ENCODE results near the gene CA12. TPM values are rescaled to one million over a fixed set of nuclear protein-coding genes. Genes with fewer than 3 reads are reported as not detected.

Gene CA12
- total RNA-seq, 2 donors from 2014 or later, result 1.2 to 2.1 TPM

DNA sequence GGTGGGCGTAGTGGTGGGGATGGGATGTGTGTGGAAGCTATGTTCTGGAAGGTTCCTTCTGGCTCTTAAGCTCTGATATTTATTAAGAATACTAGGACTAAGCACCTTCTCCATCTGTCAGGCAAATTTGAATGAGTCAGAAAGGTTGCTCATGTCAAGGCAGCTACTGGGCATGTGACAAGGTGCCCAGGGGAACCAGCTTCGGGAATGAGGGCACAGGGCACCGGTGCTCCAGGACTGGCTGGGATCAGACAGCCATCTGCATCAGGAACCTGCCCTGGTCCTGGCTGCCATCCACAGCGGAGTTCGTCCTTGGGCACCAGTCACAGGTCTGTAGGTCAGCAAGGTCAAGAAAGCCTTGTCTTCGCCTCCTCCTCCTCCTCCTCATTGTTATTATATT is 32.5 kb downstream of the CA12 start:
- H3K36me3 Mint-ChIP-seq (ENCODE audit: low read depth), result no peaks in the 10 kb centered on the region
- WGBS, 2 experiments (ENCODE audit: insufficient coverage in 1 of 2, insufficient read length in 1 of 2), result 96 to 100% methylated on average over 2 to 5 of the region's 6 CpGs
- Histone ChIP-seq H3K9me3 (ENCODE audit: control insufficient read depth, low read length) (no peaks in the 10 kb centered on the region), H3K4me1 (ENCODE audit: control insufficient read depth, insufficient read depth, low read length) (peaks cover 4% of the 10 kb centered on the region), H3K4me3 (ENCODE audit: low read length) (no peak overlapping the region), H3K36me3 (ENCODE audit: control insufficient read depth, insufficient read depth, low read length) (no peaks in the 10 kb centered on the region), H3K27ac (ENCODE audit: low read depth, low read length) (no peak overlapping the region), H3K27me3 (ENCODE audit: control insufficient read depth, insufficient read depth, low read length, poor library complexity, severe bottlenecking) (peaks cover under 1% of the 10 kb centered on the region), H3K9ac (ENCODE audit: extremely low read depth, low read length, poor library complexity, severe bottlenecking) (no peak overlapping the region)
- H3K9me3 Mint-ChIP-seq, result no peaks in the 10 kb centered on the region
- peaks cover 15% of the 10 kb centered on the region for H3K4me1 Mint-ChIP-seq
- peaks cover 23% of the 10 kb centered on the region for H3K27me3 Mint-ChIP-seq (ENCODE audit: insufficient read depth)
- no peak overlapping the region for H3K27ac Mint-ChIP-seq
- TF ChIP-seq, protein P1, sequence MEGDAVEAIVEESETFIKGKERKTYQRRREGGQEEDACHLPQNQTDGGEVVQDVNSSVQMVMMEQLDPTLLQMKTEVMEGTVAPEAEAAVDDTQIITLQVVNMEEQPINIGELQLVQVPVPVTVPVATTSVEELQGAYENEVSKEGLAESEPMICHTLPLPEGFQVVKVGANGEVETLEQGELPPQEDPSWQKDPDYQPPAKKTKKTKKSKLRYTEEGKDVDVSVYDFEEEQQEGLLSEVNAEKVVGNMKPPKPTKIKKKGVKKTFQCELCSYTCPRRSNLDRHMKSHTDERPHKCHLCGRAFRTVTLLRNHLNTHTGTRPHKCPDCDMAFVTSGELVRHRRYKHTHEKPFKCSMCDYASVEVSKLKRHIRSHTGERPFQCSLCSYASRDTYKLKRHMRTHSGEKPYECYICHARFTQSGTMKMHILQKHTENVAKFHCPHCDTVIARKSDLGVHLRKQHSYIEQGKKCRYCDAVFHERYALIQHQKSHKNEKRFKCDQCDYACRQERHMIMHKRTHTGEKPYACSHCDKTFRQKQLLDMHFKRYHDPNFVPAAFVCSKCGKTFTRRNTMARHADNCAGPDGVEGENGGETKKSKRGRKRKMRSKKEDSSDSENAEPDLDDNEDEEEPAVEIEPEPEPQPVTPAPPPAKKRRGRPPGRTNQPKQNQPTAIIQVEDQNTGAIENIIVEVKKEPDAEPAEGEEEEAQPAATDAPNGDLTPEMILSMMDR (conservative IDR thresholded peaks at IDR 0.05), result no peak
- no peak overlapping the region for H3K4me3 Mint-ChIP-seq
- no peak for DNase-seq

DNA sequence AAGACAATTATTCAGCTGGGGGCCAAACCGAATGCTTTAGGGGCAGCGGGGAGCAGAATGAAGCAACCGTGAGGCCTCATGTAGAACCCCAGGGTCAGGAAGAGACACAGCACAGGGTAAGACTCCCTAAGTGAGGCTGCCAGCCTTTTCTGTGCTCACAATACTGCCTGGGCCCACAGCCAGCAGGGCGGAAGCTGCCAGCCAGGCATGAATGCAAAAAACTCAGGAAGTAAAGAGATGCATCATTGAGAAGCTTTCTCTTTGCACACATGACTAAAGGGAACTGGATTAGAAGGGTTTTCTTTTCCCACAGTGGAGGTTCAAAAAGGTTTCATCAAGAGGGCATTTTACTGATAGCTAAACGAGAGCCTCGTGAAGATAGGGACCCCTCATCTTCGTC is 33.3 kb downstream of the CA12 start:
- Histone ChIP-seq H3K9me3 (ENCODE audit: control insufficient read depth, low read length) (no peaks in the 10 kb centered on the region), H3K36me3 (ENCODE audit: control insufficient read depth, insufficient read depth, low read length) (no peaks in the 10 kb centered on the region), H3K9ac (ENCODE audit: extremely low read depth, low read length, poor library complexity, severe bottlenecking) (no peak overlapping the region), H3K27ac (ENCODE audit: low read depth, low read length) (no peak overlapping the region), H3K4me3 (ENCODE audit: low read length) (no peak overlapping the region), H3K4me1 (ENCODE audit: control insufficient read depth, insufficient read depth, low read length) (peaks cover 4% of the 10 kb centered on the region), H3K27me3 (ENCODE audit: control insufficient read depth, insufficient read depth, low read length, poor library complexity, severe bottlenecking) (peaks cover 4% of the 10 kb centered on the region)
- TF ChIP-seq, protein P1 (conservative IDR thresholded peaks at IDR 0.05), result no peak
- Mint-ChIP-seq H3K4me1 (peaks cover 23% of the 10 kb centered on the region), H3K27me3 (ENCODE audit: insufficient read depth) (peaks cover 23% of the 10 kb centered on the region), H3K9me3 (no peaks in the 10 kb centered on the region), H3K27ac (no peak overlapping the region), H3K4me3 (no peak overlapping the region), H3K36me3 (ENCODE audit: low read depth) (no peaks in the 10 kb centered on the region)
- 91 to 92% methylated on average over 6 to 7 of the region's 7 CpGs for WGBS, 2 experiments (ENCODE audit: insufficient coverage in 1 of 2, insufficient read length in 1 of 2)
- no peak for DNase-seq

DNA sequence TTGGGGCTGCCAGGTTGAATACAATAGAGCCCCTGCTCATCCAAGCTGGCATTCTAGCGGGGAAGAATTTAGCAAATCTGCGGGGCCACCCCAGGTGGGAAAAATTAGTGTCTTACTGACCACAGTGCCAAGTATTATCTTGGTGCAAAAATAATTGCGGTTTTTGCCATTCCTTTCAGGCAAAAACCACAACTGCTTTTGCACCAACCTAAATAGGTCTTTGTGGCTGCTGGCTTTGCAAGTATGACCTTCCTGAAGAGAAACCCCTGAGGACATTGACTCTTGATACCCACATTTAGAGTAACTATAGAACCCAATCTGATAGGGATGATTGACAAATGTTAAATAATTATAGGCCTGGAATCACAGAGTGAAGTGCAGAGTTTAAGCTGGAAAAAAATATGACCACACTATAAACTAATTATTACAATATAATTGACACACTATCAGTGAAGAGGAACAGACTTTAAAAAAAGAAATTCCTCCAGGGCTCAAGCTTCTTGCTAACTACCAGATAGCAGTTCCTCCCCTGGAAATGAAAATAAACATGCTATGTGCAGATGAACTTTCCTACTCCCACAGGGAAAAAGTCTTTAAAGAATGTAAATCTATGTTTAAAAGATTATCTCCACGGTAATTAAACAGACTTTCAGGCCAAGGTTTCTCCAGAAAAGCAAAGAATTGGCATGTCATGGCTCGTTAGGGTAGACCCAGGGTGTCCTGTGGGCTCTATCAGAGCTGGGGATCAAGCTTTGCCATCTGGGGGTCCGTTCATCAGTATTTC is 34.4 kb downstream of the CA12 start:
- no peak for DNase-seq
- 92% methylated on average over 6 of the region's 6 CpGs for WGBS, 2 experiments (ENCODE audit: insufficient coverage in 1 of 2, insufficient read length in 1 of 2)
- Histone ChIP-seq H3K36me3 (ENCODE audit: control insufficient read depth, insufficient read depth, low read length) (no peaks in the 10 kb centered on the region), H3K27ac (ENCODE audit: low read depth, low read length) (no peak overlapping the region), H3K9ac (ENCODE audit: extremely low read depth, low read length, poor library complexity, severe bottlenecking) (no peak overlapping the region), H3K27me3 (ENCODE audit: control insufficient read depth, insufficient read depth, low read length, poor library complexity, severe bottlenecking) (peaks cover 4% of the 10 kb centered on the region), H3K4me1 (ENCODE audit: control insufficient read depth, insufficient read depth, low read length) (peaks cover 9% of the 10 kb centered on the region), H3K9me3 (ENCODE audit: control insufficient read depth, low read length) (no peaks in the 10 kb centered on the region), H3K4me3 (ENCODE audit: low read length) (no peak overlapping the region)
- TF ChIP-seq, protein P1 (conservative IDR thresholded peaks at IDR 0.05), result no peak
- H3K4me1 Mint-ChIP-seq, result peaks cover 29% of the 10 kb centered on the region
- no peak overlapping the region for H3K27ac Mint-ChIP-seq
- no peak overlapping the region for H3K4me3 Mint-ChIP-seq
- H3K27me3 Mint-ChIP-seq (ENCODE audit: insufficient read depth), result peaks cover 23% of the 10 kb centered on the region
- H3K36me3 Mint-ChIP-seq (ENCODE audit: low read depth), result no peaks in the 10 kb centered on the region
- no peaks in the 10 kb centered on the region for H3K9me3 Mint-ChIP-seq

Measured in endodermal cell (in vitro differentiated cells).